Psoas muscle (tissue), 8 donors: ENCODE results near the gene TRMU. TPM values are rescaled to one million over a fixed set of nuclear protein-coding genes. Genes with fewer than 3 reads are reported as not detected.

Experiments used
- ATAC-seq, 4 donors: fragments of 200-7000 bp; cut with Tn5 transposase; one replicate each; pipeline ENCODE4 v1.9.1; 2020; ENCODE audit warnings: moderate library complexity in 3 of 4, mild to moderate bottlenecking in 2 of 4
- DNase-seq, 2 donors: peaks; one replicate each; pipeline ENCODE4 v3.0.0-alpha.2; 2020
- H3K27ac ChIP-seq: fragments of 200-600 bp; one replicate; pipeline ENCODE4 v1.8.0; 2022
- H3K27me3 ChIP-seq, 3 donors: fragments of 200-600 bp in 1 of 3; one replicate each; pipeline versions ENCODE4 v1.6.1 to v1.8.0; 2013 to 2022; ENCODE audit warnings: low read length in 2 of 3, mild to moderate bottlenecking in 2 of 3, moderate library complexity in 1 of 3; ENCODE audit not compliant: insufficient read depth in 3 of 3
- H3K36me3 ChIP-seq, 2 donors: fragments of 200-600 bp in 1 of 2; one replicate each; pipeline versions ENCODE4 v1.6.1 to v1.8.0; 2013 to 2022; ENCODE audit warnings: low read depth in 1 of 2, mild to moderate bottlenecking in 1 of 2, moderate library complexity in 1 of 2; ENCODE audit not compliant: insufficient read depth in 1 of 2
- H3K4me1 ChIP-seq: fragments of 200-600 bp; one replicate; pipeline ENCODE4 v1.8.0; 2022
- H3K4me3 ChIP-seq: fragments of 200-600 bp; one replicate; pipeline ENCODE4 v1.8.0; 2022; ENCODE audit warnings: mild to moderate bottlenecking
- H3K9me3 ChIP-seq: fragments of 200-600 bp; one replicate; pipeline ENCODE4 v1.8.0; 2022
- WGBS, 3 donors: extraction: QIAGEN DNeasy Blood & Tissue Kit; methylation state at CpG; one replicate each; pipeline versions ENCODE4 v1.1.6 to v1.1.7; 2013; 5-methylcytosine and 5-hydroxymethylcytosine counted together
- intact Hi-C, 2 donors: fragments of 100-400 bp; cut with DNase I; formaldehyde crosslinking; loops; one replicate each; pipeline versions ENCODE4 v1.11.0 to v1.14.2; 2022
- polyA plus RNA-seq, 3 donors: library from polyadenylated mRNA; stranded (reverse); fragments of 200-250 nt; gene quantifications; one replicate each; pipeline ENCODE4 v1.2.3, GENCODE V29; 2013
- total RNA-seq, 4 donors: library from RNA; stranded (reverse); fragmentation: NEBNext Ultra II Directional in 2 of 4; extraction: Animal tissue kit (Norgen Biotek cat#: 25700) in 2 of 4; gene quantifications; one replicate each; pipeline versions ENCODE4 v1.2.1 to v1.2.4, GENCODE V29; 2021 to 2023
- TF ChIP-seq, protein P1 (sequence below): fragments of 200-600 bp; IDR thresholded peaks from one replicate; pipeline ENCODE4 v1.8.0; 2022; ENCODE audit warnings: antibody characterized with exemption
- donor health status: healthy with polysubstance abuse.
- donor health status: DM: no; HTN: no; CAD: no; lungs with moderate emphysema.
- donor health status: Bipolar disorder and iron deficiency.
- donor health status: healthy.
- donor health status: DM: yes; HTN: yes; CAD: no.
- donor health status: DM: no; HTN: no; CAD: no.
- donor health status: DM: no; HTN: no; CAD: no.
- donor health status: DM: yes; HTN: yes; CAD: no.

Gene TRMU
- total and polyA plus RNA-seq, 7 donors: 9.6 to 37.1 (median 17.4) TPM

DNA sequence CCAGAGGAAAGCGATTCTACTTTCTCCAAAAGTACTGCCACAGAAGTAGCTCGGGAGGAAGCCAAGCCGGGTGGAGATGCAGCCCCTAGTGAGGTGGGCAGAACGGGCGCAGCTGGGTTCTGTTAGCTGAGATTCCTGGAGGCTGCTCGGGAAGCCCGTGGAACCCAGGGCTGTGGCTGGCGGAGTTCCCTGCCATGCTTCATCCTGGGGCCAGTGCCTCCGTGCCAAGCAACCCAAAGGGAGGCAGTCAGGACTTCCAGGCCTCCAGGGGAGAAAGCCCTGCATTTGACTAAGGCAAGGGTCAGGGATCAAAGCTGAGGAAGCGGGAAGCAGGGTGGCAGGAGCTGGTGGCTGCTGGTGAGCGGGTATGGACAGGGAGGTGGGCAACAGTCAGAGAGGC is 6.7 kb upstream of the TRMU start:
- Histone ChIP-seq H3K9me3 (no peaks in the 10 kb centered on the region), H3K4me3 (no peak overlapping the region), H3K27ac (no peak overlapping the region), H3K4me1 (no peaks in the 10 kb centered on the region), H3K27me3 (no peaks in the 10 kb centered on the region), H3K36me3 (no peaks in the 10 kb centered on the region)
- intact Hi-C loops: no loop called here
- DNase-seq (no peak), ATAC-seq (no peak)
- 91 to 95% (median 94%) methylated on average over 11 of the region's 11 CpGs for WGBS, 3 donors
- TF ChIP-seq, protein P1, sequence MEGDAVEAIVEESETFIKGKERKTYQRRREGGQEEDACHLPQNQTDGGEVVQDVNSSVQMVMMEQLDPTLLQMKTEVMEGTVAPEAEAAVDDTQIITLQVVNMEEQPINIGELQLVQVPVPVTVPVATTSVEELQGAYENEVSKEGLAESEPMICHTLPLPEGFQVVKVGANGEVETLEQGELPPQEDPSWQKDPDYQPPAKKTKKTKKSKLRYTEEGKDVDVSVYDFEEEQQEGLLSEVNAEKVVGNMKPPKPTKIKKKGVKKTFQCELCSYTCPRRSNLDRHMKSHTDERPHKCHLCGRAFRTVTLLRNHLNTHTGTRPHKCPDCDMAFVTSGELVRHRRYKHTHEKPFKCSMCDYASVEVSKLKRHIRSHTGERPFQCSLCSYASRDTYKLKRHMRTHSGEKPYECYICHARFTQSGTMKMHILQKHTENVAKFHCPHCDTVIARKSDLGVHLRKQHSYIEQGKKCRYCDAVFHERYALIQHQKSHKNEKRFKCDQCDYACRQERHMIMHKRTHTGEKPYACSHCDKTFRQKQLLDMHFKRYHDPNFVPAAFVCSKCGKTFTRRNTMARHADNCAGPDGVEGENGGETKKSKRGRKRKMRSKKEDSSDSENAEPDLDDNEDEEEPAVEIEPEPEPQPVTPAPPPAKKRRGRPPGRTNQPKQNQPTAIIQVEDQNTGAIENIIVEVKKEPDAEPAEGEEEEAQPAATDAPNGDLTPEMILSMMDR: no peak

DNA sequence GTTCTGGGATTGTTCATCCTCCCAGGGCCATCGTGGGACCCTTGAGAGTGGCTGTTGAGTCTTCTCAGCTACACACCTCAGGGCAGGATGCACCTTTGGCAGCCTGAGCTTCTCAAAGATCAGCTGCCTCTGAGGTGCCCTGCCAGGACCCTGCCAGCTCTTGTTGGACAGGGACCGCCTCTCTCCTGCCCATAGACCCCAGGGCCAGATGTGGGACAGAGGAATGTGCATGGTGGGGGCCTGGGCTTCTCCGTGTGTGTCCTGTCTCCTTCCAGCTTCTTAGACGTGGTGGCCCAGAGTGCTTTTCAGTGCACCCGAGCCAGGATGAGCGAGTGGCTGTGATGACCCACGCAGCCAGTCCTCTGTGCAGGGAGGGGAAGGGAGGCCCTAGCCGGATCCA is 5.9 kb upstream of the TRMU start:
- no peaks in the 10 kb centered on the region for H3K27me3 ChIP-seq
- ATAC-seq: no peak
- no peaks in the 10 kb centered on the region for H3K36me3 ChIP-seq
- intact Hi-C loops: no loop called here
- H3K4me3 ChIP-seq: no peak overlapping the region
- H3K9me3 ChIP-seq: no peaks in the 10 kb centered on the region
- H3K27ac ChIP-seq: no peak overlapping the region
- DNase-seq: no peak
- no peaks in the 10 kb centered on the region for H3K4me1 ChIP-seq
- WGBS, 3 donors: 87 to 94% (median 91%) methylated on average over 7 to 8 of the region's 8 CpGs
- TF ChIP-seq, protein P1: no peak

DNA sequence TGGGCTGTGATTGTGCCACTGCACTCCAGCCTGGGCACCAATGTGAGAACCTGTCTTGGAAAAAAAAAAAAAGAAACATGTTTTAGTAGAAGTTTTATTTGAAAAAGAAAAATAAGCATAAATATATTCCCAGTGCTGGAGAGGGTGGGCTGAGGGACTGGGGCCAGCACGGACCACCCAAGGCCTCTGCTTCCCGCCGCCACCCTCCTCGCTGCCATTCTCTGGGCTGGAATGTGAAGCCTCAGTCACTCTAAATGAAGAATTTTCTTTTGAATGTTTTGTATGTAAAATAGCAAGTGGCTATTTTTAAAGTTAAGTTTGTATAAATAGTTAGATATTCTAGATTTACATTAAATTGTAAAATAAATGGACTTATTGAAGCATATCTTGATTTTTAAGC is 5.1 kb upstream of the TRMU start:
- Histone ChIP-seq H3K9me3 (no peaks in the 10 kb centered on the region), H3K27ac (no peak overlapping the region), H3K36me3 (no peaks in the 10 kb centered on the region), H3K4me1 (no peaks in the 10 kb centered on the region), H3K4me3 (no peak overlapping the region), H3K27me3 (no peaks in the 10 kb centered on the region)
- 94 to 98% (median 97%) methylated on average over 4 of the region's 4 CpGs for WGBS, 3 donors
- intact Hi-C loops: no loop called here
- ATAC-seq (no peak), DNase-seq (no peak)
- TF ChIP-seq, protein P1: no peak

DNA sequence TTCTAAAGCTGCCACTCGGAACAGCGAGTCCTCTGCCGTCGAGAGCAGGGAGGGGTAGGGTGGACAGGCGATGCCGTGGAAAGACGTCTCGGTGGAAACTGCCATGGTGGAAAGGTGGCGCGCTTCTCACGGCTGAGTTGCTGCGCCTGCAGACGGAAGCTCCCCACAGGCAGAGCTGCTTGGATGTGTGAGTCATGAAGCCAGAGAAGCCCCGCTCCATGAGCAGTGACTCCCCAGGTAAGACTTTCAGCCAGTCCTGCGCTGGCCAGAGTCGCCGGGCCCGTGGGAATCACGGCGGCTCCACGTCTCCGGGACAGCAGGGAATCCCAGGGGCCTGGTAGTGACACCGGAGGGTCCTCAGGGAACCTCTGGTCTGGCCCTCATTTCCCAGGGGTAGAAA is 4.0 kb upstream of the TRMU start:
- no peak overlapping the region for H3K4me3 ChIP-seq
- no peaks in the 10 kb centered on the region for H3K27me3 ChIP-seq
- 92 to 96% (median 95%) methylated on average over 23 of the region's 23 CpGs for WGBS, 3 donors
- TF ChIP-seq, protein P1: no peak
- DNase-seq: no peak
- H3K4me1 ChIP-seq: peaks cover 1% of the 10 kb centered on the region
- no peak for ATAC-seq
- H3K9me3 ChIP-seq: no peaks in the 10 kb centered on the region
- no peak overlapping the region for H3K27ac ChIP-seq
- intact Hi-C loops: no loop called here
- no peaks in the 10 kb centered on the region for H3K36me3 ChIP-seq
